Activated T-cell treated with anti-CD3 and anti-CD28 coated beads for 1 hour (primary cell): ENCODE measurements around the gene MACIR.

Experiments
- DNase-seq: peaks from one replicate; pipeline ENCODE4 v3.0.0-alpha.2; 2020; ENCODE audit warnings: low read depth

Gene MACIR

DNA sequence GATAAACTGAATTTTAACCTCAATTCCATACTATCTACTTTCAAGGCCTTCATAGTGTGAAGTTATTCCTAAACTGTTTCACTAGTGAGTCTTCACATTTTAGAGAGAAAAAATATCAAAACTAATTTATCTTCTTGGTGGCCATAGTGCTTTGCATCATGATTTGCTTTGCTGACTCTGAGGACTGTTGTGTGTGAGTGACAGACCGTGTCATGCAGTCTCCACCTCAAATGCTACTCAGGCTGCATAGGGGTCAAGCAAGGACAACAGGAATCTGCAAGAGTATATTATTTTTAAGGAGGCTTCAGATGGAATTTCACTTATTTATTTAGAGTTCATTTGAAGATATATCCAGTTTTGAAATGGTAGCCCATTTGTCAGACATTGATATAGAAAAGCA lies 34.5 kb downstream of the MACIR start:
- no peak for DNase-seq

DNA sequence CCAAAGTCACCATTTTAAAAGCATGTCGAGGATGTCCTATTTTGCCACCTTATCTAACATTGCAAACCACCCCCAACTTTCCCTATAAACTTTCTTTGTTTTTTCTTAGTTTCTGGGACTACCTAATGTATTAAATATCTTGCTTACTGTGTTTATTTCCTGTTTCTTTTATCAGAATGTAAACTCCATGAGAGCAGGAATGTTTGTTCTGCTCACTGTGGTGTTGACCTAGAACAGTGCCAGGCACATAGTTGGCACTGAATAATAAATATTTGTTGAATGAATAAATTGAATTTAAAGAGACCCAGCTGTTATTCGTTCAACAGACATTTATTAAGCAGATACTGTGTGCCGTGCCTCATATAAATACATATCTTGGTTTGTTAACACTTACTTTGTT lies 35.2 kb downstream of the MACIR start:
- DNase-seq: no peak

GRCh38 chr5:103294906-103295305 lies 36.3 kb downstream of the MACIR start:
- DNase-seq: no peak

DNA sequence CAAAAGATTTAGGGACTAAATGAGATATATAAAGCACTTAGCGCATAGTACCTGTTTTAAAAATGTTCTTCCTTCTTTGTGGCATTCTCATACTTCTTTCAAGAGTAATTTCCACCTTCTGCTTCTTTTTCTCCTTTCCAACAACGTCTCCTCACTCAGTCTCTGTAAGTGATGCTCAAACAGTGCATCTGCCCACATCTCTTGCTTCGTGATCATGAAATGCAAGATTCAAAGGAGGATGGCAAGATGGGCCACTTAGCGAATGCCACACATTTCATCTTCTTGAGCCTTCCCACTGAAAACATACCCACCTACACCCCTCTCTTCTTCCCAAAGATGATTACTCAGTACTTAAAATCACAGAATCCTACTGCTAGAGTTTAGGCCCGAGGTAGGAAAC lies 36.9 kb downstream of the MACIR start:
- DNase-seq: no peak

- no peak for DNase-seq
Observed at GRCh38 chr5:103295871-103296270, 37.3 kb downstream of the MACIR start.

- no peak for DNase-seq
Observed at GRCh38 chr5:103298117-103298516, 39.6 kb downstream of the MACIR start.

DNA sequence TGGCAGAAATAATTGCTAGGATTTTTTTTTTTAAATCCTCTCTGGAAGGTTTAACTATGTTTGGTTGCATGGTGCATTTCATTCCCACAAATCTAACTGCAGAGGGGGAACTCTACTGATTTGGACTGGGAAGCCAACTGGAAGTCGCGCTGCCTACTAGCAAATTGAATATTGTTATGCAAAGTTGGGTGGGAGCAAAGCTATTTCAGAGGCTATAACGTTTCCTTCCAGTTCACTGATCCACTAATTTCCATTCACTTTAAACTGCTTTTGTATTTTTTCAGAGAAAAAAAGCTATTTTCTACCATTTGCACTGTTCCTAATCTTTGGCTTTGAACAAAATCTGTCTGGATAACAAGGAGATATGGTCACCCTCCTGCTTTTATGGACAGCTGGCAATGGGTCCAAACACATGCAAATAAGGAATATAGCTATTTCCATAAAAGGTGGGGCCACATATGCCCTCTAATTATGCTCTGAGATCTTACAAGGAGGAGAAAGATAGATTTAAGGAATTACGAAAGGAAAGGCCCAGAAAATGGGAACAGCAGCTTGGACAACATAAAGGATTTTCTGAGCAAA lies 40.1 kb downstream of the MACIR start:
- no peak for DNase-seq

GRCh38 chr5:103305809-103306208 lies 47.2 kb downstream of the MACIR start:
- no peak for DNase-seq

DNA sequence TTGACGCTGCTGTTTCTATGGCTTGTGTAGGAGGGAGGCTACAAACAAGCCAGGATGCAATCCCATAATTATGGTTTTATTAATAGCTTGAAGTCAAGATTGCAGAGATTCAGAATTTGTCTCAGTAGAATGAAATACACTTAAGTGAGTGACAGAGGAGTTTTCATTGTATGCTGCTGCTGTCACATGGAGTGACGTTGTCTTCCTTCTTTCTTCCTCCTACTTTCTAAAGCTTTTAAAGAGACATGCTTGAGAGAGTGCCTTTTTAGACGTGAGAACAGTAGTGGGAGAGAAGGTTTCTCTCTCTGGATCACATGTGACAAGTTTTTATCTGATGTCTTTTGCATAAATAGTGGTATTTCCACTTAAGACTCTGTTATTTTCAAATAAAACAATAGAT lies 48.9 kb downstream of the MACIR start:
- no peak for DNase-seq

GRCh38 chr5:103308774-103309173 lies 50.2 kb downstream of the MACIR start:
- no peak for DNase-seq

- DNase-seq: no peak
Observed at GRCh38 chr5:103313056-103313455, 54.5 kb downstream of the MACIR start.

DNA sequence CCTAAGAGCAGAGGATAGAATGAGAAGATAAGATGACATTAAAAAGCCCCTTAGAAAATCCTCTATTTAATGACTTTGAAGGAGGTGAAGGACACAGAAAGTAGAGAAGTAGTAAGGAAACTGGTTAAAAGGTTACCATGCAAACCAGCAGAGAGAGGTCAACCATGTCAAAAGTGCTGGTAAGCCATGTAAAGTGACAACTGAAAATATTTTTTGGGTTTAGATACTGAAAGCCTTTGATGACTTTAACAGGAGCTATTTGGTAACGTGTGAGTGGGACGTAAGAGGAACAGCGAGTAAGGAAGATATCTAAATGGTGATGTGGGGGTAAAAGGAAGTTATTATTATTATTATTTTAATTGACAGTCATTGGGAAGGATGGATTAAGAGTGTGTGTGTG lies 56.9 kb downstream of the MACIR start:
- no peak for DNase-seq

- no peak for DNase-seq
Observed at GRCh38 chr5:103327451-103327850, 68.9 kb downstream of the MACIR start.

- DNase-seq: no peak
Observed at GRCh38 chr5:103327893-103328292, 69.3 kb downstream of the MACIR start.
